ENCODE data around the gene DKC1.
"Not testable (repeated sequence)": the region's sequence is repeated elsewhere in the genome, so short reads cannot be mapped to it uniquely, and the experiment has no call there.

The DKC1 gene

DNA sequence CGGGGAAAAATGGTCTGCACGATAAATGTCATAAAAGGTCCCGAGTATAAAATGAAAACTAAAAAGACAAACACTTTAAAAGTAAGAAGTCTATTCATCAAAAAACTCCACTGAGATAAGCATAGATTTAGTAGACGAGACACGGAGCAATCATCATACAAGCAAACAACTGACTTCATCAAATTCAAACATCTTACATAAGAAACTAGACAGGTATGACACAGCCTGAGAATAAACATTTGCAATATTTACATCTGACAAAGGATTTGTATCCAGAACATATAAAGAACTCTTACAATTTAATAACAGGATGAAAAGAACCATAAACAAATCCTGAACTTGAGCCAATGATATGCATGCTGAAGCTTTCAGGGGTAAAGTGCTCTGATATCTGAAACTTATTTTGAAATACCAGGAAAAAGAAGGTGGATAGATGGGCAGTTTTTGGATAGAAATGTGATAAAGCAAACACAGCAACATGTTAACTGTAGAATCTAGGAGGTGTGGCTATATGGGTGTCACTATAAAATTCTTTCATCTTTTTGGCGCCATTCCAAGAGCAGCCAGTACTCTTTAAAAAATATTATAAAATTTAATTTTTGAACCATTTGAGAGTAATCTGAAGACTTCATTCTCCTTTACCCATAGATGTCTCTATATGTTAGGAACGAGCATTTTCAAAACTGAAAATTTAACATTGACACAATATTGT, 30.6 kb downstream of the DKC1 start:
- DNase-seq = no peak

GRCh38 chrX:154795016-154795415, 32.4 kb downstream of the DKC1 start:
- no peak for DNase-seq

DNA sequence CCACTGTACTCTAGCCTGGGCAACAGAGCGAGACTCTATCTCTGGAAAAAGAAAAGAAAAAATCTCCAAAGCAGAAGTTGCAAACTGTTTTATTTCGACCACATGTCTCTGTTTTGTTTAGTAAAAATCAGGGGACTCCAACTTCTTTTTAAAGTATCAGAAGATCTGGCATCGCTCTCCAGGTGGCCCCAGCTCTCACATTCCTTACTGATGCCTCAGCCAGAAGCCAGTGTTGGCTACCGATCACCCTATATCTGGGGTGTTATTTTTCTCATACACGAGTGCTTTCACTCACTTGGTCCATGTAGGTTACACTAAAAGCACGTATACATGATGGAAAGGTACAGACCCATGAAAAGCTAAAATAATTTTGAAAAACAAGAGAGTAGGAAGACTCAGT, 34.3 kb downstream of the DKC1 start:
- no peak for DNase-seq

DNA sequence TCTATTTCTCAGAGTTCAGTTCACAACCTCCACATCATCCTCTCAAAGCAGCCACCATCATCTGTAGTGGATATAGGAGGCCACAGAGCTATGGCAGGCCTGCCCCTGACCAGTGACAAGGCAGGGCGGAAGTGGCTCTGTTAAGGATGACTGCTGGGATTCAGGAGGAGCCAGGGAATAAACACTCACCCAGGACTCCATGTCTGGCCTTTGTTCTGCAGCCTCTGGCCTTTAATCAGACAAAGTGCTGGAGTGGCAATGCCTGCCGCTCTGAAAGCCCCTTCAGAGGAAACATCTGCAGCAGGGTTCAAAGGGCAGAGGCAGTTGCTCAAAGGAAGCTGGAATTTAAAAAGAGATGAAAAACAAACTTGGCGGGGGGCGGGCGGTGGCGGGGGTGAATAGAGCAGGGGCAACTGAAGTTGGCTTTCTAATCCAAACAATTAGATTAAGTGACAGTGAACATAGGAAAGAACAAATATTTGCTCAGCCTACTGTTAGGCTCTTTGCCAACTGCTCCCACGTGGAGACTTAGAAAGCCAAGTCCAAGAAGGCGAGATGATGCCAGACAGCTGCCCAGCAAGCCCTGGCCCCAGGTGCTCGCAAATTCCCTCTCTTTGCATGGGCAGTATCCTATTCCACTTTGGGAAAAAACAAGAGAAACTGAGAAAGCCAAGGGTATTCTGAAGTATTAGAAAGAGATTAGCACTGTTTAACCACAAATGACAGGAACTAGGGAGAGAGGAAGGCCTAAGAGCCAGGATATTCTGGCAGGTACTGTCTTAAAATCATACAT, 37.1 kb downstream of the DKC1 start:
- DNase-seq = no peak

DNA sequence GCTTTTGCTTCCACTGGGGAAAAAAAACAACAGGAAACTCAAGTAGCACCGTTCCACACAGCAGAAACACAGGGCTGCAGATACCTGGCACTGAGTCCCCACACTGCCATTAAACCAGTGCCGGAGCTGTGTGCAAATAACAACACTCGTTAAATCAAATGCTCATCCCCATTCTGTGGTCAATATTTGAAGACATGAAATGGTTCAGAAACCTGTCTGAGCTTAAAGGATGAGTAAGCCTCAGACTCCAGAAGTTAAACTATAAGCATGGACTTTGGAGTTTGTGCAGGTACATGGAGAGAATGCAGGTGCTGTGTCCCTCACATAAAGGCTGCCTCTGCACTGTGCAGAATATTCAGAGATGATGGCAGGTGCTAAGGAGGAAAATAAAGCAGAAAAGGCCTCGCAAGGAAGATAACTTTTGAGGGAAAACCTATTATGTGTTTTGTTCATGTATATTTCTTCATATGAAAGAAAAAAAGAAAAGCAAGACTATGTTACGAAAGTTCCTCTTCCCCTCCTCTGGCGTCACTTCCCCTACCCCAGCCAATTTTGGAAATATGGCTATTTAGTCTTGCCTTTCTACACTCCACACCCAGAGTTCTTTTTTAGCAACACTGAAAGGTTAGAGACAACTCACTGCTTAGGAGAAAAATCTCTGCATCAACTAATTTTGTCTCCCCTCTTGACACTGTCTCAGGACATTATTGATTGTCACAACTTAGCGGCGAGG, 38.0 kb downstream of the DKC1 start:
- no peak for DNase-seq

GRCh38 chrX:154802947-154803346, 40.3 kb downstream of the DKC1 start:
- DNase-seq = no peak

DNA sequence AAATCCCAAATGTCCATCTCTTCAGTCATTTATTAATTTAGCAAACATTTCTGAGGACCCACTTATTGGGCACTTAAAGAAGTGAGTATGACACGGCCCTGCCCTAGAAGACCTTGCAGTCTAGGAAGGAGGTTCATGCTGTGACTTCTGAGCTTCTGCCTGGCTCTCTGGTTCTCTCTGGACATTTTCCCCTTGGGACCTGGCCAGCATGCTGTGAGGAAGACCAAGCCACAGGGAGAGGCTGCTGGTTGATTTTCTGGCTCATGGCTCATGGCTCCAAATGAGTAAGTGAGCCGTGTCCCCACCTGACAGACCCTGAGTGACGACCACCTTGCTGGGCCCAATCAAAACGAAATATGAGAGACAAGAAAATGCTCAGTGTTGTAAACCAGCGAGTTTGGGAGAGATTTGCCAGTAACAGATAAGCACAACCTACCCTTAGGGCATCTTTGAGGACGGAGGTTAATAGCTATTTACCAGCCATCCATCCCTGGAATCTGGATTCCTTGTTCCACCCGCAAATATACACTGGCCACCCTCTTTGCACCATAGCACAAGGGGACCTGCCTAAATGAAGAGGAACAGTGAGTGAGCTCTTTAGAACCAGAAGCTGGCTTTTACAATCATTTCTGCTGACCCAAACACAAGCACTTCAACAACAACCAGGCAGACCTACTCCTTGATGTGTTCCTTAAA, 41.7 kb downstream of the DKC1 start:
- no peak for DNase-seq

DNA sequence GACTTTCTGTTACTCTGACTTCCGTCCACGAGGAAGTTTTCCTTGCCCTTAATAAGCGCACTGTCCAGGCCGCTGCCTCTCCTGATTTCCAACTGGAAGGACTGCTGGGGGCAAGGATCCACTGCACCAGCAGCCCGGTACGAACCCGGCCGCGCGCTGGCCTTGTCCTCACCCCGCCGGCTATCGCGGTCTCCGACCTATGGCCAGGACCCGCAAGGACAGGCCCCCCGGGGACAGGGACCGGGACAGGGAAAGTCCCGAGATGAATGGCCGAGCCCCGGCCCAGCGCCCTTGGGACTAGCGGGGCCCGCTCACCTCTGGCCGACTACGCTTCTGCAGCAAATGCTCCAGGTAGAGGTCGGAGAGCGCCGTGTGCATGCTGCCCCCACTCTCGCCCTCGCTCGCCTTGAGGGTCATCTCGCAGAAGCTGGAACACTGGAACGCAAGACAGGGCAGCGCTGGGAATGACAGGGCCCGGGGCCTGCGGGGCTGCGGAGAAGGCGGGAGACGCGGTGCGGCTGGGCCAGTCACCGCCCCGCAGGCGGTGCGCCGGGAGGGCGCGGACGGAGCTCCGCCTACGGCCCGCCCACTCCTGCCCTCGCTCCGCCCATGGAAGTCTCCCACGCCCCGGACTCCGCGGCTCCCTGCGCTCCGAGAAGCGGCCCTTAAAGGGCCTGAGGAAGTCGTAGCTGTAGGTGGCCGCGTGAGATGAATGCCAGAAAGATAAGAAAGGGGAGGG, 42.5 kb downstream of the DKC1 start, which contains the start of gene MPP1:
Gene MPP1 (minus strand): TSS at position 529 of the 739 bp plus-strand sequence. CDS start 112 bp downstream, at position 417.
- peak; percentile 78 to 82 for DNase-seq

DNA sequence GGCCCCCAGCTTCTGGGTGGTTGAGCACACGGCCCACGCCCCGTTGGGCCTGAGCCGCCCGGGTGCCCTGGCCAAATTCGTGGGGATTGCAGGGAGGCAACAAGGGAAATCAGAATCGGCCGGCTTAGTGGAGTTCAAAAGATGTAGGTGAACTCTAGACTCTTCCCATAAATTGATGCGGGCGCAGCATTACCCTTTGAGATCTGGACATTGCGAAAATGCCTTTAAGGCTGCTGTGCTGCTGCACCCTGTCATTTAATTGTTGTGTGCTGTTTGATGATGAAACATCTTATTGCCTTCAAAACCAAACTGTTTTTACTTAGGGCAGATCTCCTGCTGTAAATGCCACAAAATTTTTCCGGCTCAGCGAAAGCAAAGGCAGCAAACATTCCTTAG, 43.0 kb downstream of the DKC1 start:
- no peak for DNase-seq

DNA sequence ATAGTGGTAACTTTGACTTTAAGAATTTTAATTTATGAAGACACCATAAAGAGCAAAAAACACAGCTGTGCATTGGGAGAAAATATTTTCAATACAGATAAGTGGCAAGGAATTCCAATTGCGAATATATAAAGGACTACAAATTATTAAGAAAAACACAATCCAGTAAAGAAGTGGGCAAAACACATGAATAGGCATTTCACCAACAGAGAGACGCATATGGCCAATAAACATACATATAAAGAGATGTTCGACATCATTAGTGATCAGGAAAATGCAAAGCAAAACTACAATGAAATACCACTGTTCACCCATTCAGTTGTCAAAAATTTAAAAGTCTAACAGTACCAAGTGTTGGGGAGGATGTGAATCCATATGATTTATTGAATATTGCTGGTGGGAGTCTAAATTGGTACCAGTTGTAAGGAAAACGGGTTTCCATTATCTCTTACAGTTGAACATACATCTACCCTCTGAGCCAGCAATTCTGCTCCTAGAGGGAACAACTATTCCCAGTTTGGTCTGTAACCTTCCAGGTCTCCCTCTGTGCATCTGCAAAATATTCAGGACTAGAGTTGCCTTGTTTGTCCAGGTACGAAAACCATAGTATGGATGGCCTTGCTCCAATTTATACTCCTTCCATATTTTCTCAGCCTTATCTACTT, 44.3 kb downstream of the DKC1 start:
- no peak for DNase-seq

DNA sequence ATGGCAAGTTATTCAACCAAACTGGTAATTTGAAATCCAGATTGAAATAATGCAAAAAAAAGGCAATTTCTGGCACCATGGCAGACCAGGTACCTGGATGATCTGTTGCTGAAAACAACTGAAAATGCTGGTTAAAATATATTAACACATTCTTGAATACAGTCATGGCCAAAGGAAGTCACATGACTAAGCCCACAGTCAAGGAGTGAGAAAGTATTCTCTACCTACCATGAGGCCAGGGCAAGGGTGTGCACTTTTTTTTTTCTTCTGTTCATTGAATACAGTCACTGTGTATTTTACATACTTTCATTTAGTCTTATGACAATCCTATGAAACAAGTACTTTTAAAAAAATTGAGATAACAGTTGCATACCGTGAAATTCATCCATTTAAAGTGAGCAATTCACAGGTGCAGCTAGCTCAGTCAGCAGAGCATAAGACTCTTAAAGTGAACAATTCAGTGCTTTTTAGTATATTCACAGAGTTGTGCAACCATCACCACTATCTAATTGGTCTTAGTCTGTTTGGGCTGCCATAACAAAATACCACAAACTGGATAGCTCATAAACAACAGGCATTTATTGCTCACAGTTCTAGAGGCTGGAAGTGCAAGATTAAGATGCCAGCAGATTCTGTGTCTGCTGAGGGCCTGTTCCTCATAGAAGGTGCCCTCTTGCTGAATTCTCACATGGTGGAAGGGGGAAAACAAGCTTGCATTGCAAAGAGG, 47.4 kb downstream of the DKC1 start:
- DNase-seq = no peak

DNA sequence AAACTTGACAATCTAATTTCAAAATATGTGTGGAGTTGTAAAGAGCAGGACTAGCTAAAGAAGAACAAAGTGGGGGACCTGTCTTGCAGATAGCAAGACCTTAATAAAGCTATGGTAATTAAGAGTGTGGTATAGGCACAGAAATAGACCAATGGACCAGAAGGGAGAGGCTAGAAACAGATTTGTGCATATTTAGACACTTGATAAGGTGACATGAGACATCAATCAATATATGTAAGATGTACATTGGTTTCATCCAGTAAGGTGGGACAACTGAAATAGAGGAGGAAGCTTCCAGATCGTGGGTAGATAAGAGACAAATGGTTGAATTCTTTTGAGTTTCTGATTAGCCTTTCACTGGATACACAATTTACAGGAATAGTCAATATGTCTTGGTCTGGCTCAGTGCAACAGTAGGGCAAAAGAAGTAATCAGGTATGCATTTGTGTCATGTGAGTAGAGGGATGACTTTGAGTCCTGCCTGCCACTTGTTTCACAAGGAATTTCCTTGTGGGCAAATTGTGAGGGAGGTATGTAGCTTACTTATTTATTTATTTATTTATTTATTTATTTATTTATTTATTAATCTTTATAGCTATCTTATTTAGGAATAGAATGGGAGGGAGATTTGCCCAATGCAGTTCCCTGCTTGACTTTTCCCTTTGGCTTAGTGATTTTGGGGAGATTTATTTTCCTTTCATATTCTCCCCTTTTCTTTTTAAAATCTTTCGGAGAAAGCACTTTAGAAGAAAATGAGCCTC, 49.9 kb downstream of the DKC1 start:
- no peak for DNase-seq

DNA sequence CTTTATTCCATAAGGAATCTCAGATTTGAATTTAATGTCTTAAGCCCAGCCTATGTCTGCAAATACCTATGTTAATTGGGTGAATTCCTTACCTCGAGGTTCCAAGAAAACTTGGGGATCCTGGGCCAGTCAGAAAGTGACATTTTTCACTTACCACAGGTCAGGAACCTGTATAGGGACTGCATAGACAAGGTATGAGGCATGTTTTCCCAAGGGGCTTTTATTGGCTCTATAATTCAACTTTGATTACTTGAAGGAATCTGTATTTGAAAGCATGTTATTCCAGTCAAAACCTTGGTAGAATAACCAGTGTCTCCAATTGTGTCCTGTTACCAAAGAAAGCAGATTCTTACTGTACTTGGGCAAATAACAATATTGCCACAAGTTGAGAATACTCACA, 51.1 kb downstream of the DKC1 start:
- DNase-seq = no peak

DNA sequence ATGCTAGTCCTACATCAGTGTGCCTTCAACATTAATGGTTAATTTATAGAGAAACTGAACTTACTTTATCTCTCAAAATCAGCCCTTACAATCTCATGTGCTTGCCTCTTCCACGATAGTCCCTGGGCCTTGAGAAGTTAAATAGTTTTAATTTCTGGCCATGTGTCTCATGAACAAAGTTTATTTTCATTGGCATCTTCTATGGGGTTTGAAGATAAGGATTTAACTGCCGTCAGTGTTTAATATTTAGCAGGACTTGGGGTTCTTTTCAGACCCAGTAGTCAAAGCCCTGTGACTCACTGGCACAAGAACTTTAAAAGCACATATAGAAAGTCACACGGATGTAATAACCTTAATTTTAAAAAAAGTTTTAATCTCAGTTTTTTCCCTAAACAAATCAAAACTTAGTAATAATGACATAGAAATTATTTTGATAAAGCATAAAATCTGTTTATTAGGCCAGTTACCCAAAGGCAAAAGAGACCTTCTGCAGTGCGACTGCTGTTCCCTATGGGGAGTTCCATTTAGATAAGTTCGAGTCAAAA, 52.7 kb downstream of the DKC1 start:
- no peak for DNase-seq

GRCh38 chrX:154816326-154816898, 53.7 kb downstream of the DKC1 start:
- not testable (repeated sequence) for DNase-seq

DNA sequence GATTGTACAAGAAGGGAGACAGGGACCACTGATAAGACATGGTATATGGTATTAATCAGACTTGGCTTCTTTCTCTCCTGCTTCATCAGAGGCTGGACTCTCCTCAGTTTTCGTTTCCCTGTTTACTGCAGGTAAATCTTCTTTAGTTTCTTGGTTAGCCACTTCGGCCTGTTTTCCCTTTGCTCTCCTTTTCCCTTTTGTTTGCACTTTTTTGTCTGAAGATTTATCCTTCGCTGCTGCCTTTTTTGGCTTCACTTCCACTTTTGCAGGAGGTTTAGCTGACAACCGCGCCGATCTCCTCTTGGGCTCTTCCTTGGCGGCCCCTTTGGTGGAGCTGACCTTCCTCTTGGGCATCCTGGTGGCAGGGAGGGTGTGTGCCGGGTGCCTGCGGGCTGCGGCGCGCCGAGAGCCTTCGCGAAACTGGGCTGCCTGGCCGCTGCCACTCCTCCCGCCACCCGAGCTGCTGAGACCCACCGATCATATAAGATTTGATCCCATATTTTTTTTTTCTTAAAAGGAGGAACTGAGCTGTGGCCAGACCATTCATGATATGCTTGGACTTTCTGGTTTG, 54.5 kb downstream of the DKC1 start:
- DNase-seq = not testable (repeated sequence)

- DNase-seq = no peak
Observed at GRCh38 chrX:154818916-154819770, 56.5 kb downstream of the DKC1 start.

GRCh38 chrX:154819771-154820341, 57.2 kb downstream of the DKC1 start:
- no peak for DNase-seq

All from CD4-positive, alpha-beta T cell treated with Interleukin-1 beta for 1 hour (primary cell).